ENCODE measurements around the gene TMEM132C. TPM values are rescaled to one million over a fixed set of nuclear protein-coding genes. Genes with fewer than 3 reads are reported as not detected.

TMEM132C gene
- polyA plus RNA-seq, 2 of the 4 experiments (the other 2 are of a cell fraction): not detected

GRCh38 chr12:128554546-128555304 is 287.8 kb downstream of the TMEM132C start:
- ATAC-seq (no peak), FAIRE-seq (no peak), DNase-seq (ENCODE audit: low read depth in 1 of 2, low spot score in 1 of 2) (no peak)
- H3K27ac ChIP-seq: no peak overlapping the region
- H3K4me1 ChIP-seq: no peaks in the 10 kb centered on the region
- no peak overlapping the region for H3K4me3 ChIP-seq
- CTCF ChIA-PET: no interaction called here
- WGBS (ENCODE audit: missing lambda C conversion rate): under 1% methylated on average over 12 of the region's 12 CpGs
- POLR2A ChIA-PET: no interaction called here
- no peak for TF ChIP-seq KDM1A (IDR thresholded peaks at IDR 0.05; ENCODE audit: low read depth)
- no peak for TF ChIP-seq RCOR1 (IDR thresholded peaks at IDR 0.05; ENCODE audit: low read depth, low read length)
- no peak for TF ChIP-seq TFCP2L1 (CRISPR knock-in tag; IDR thresholded peaks at IDR 0.05)
- TF ChIP-seq NPAS2 (CRISPR knock-in tag; IDR thresholded peaks at IDR 0.05; ENCODE audit: borderline replicate concordance): no peak
- no peak for TF ChIP-seq HES2 (IDR thresholded peaks at IDR 0.05)
- no peaks in the 10 kb centered on the region; the same call in 2 of the 3 replicates for H3K9me3 ChIP-seq
- no peak overlapping the region for H3K4me2 ChIP-seq

GRCh38 chr12:128557231-128557630 is 290.3 kb downstream of the TMEM132C start:
- H3K4me1 ChIP-seq: no peaks in the 10 kb centered on the region
- TF ChIP-seq CTCF (IDR thresholded peaks at IDR 0.05): no peak
- no peak for TF ChIP-seq HOXA7 (CRISPR knock-in tag; IDR thresholded peaks at IDR 0.05)
- TF ChIP-seq BHLHE40 (IDR thresholded peaks at IDR 0.05; ENCODE audit: low read depth, low read length): no peak
- TF ChIP-seq ZFP36 (IDR thresholded peaks at IDR 0.05; ENCODE audit: borderline replicate concordance, partially characterized antibody): no peak
- TF ChIP-seq MAZ (IDR thresholded peaks at IDR 0.05; ENCODE audit: borderline replicate concordance, low read depth, low read length): no peak
- TF ChIP-seq MYC (IDR thresholded peaks at IDR 0.05; ENCODE audit: borderline replicate concordance, low read length): no peak
- TF ChIP-seq RFX5 (IDR thresholded peaks at IDR 0.05): no peak
- no peak for TF ChIP-seq RNF2 (IDR thresholded peaks at IDR 0.05; ENCODE audit: borderline replicate concordance, low read depth)
- no peak for TF ChIP-seq GATA3 (IDR thresholded peaks at IDR 0.05; ENCODE audit: borderline replicate concordance)
- TF ChIP-seq HMGXB4 (CRISPR knock-in tag; IDR thresholded peaks at IDR 0.05; ENCODE audit: borderline replicate concordance): no peak
- TF ChIP-seq SMC3 (IDR thresholded peaks at IDR 0.05): no peak
- TF ChIP-seq HOXB13 (CRISPR knock-in tag; IDR thresholded peaks at IDR 0.05; ENCODE audit: low read depth): no peak
- TF ChIP-seq USF2 (IDR thresholded peaks at IDR 0.05): no peak
- no peak for TF ChIP-seq EHMT2 (IDR thresholded peaks at IDR 0.05; ENCODE audit: low read depth)
- TF ChIP-seq NPAS2 (CRISPR knock-in tag; IDR thresholded peaks at IDR 0.05; ENCODE audit: borderline replicate concordance): no peak
- TF ChIP-seq JUNB (IDR thresholded peaks at IDR 0.05): no peak
- no peak for TF ChIP-seq HOXB5 (CRISPR knock-in tag; IDR thresholded peaks at IDR 0.05)
- no peak for TF ChIP-seq TFCP2L1 (CRISPR knock-in tag; IDR thresholded peaks at IDR 0.05)
- no peak overlapping the region for H3K27ac ChIP-seq
- POLR2A ChIA-PET: no interaction called here
- FAIRE-seq: no peak
- CTCF ChIA-PET: no interaction called here
- no peak overlapping the region for H3K4me3 ChIP-seq
- no peak for DNase-seq (ENCODE audit: low read depth in 1 of 2, low spot score in 1 of 2)
- WGBS (ENCODE audit: missing lambda C conversion rate): 0% methylated on average over 1 of the region's 1 CpG
- H3K9me3 ChIP-seq: no peaks in the 10 kb centered on the region; the same call in 2 of the 3 replicates
- no peak for ATAC-seq
- no peak overlapping the region for H3K4me2 ChIP-seq
